Esophagus squamous epithelium (tissue), 4 donors: ENCODE measurements around the gene METTL21C.

Source experiments
- POLR2A ChIP-seq, 4 donors: fragments of 450-650 bp; IDR thresholded peaks; one replicate each; pipeline ENCODE4 v1.6.1; 2017; ENCODE audit warnings: antibody characterized with exemption in 4 of 4, mild to moderate bottlenecking in 4 of 4, moderate library complexity in 3 of 4
- TF ChIP-seq, protein P1 (sequence below), 6 experiments: fragments of 450-650 bp in 4 of 6; fragments of 200-600 bp in 2 of 6; sonication (generic) in 2 of 6; IDR thresholded peaks; one replicate each; pipeline ENCODE4 v1.5.1; 2016 to 2019; ENCODE audit warnings: antibody characterized with exemption in 6 of 6, mild to moderate bottlenecking in 4 of 6, moderate library complexity in 4 of 6

DNA sequence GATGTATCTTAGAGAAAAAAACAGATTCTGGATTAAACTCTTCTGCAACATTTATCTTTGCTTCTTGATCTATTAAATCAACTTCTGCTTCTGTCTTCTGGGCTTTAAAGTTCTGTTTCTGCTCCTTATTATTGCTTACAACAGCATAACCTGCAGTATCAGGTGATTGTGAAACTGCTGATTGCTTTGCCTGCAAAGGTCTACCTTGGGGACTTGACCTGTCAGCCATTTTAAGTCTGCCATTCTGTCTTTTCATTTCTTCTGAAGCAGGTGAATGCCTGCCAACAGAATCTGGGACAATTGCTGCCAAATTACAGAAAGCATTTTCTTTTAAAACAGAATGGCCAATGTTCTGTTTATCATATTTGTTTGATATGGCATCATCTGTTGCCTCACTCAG is 47.7 kb upstream of the METTL21C start:
- TF ChIP-seq, protein P1, sequence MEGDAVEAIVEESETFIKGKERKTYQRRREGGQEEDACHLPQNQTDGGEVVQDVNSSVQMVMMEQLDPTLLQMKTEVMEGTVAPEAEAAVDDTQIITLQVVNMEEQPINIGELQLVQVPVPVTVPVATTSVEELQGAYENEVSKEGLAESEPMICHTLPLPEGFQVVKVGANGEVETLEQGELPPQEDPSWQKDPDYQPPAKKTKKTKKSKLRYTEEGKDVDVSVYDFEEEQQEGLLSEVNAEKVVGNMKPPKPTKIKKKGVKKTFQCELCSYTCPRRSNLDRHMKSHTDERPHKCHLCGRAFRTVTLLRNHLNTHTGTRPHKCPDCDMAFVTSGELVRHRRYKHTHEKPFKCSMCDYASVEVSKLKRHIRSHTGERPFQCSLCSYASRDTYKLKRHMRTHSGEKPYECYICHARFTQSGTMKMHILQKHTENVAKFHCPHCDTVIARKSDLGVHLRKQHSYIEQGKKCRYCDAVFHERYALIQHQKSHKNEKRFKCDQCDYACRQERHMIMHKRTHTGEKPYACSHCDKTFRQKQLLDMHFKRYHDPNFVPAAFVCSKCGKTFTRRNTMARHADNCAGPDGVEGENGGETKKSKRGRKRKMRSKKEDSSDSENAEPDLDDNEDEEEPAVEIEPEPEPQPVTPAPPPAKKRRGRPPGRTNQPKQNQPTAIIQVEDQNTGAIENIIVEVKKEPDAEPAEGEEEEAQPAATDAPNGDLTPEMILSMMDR (IDR thresholded peaks at IDR 0.05), result no peak
- TF ChIP-seq POLR2A (IDR thresholded peaks at IDR 0.05), result no peak
